Measurements from ENCODE around the gene RHEX. TPM values are rescaled to one million over a fixed set of nuclear protein-coding genes. Genes with fewer than 3 reads are reported as not detected.
"Not testable (repeated sequence)": the region's sequence is repeated elsewhere in the genome, so short reads cannot be mapped to it uniquely, and the experiment has no call there.

RHEX gene
- total and polyA plus RNA-seq, 2 of the 13 experiments (the other 11 are each of a cell fraction or from before 2014, with no cell fraction given): 1.4 to 2.7 TPM

GRCh38 chr1:206055639-206056323, 2.8 kb downstream of the RHEX start:
- POLR2A ChIA-PET: interaction anchor here (0.6 to 1.7 kb wide), 7 partner anchors 11 to 795 kb away, joined by 3 to 5 read pairs (median 4); no protein-coding TSS in a partner anchor
- peak overlapping the region; percentile 86 for H3K27ac ChIP-seq (ENCODE audit: extremely low read length, insufficient read depth, low read length)
- FAIRE-seq: peak; percentile 54
- TF ChIP-seq MIXL1 (CRISPR knock-in tag; IDR thresholded peaks at IDR 0.05): peak; percentile 80
- TF ChIP-seq ZNF281 (CRISPR knock-in tag; IDR thresholded peaks at IDR 0.05; ENCODE audit: borderline replicate concordance): peak; percentile 63; the same call in 1 of the 2 replicates
- TF ChIP-seq ZBTB38 (CRISPR knock-in tag; IDR thresholded peaks at IDR 0.05): peak; percentile 73; the same call in 1 of the 2 replicates
- TF ChIP-seq ZNF652 (CRISPR knock-in tag; IDR thresholded peaks at IDR 0.05; ENCODE audit: borderline replicate concordance, low read depth): peak; percentile 53; the same call in 1 of the 2 replicates
- TF ChIP-seq ZNF142 (CRISPR knock-in tag; IDR thresholded peaks at IDR 0.05): peak; percentile 87
- peak; percentile 86; the same call in 1 of the 2 replicates for TF ChIP-seq WIZ (CRISPR knock-in tag; IDR thresholded peaks at IDR 0.05)
- TF ChIP-seq LCORL, SOX6 (IDR thresholded peaks at IDR 0.05): not testable (repeated sequence)
- TF ChIP-seq LCORL (CRISPR knock-in tag; IDR thresholded peaks at IDR 0.05): peak; percentile 89
- peak; percentile 77 for TF ChIP-seq TEAD3 (CRISPR knock-in tag; optimal IDR thresholded peaks at IDR 0.05; ENCODE audit: borderline replicate concordance)
- TF ChIP-seq DR1 (CRISPR knock-in tag; IDR thresholded peaks at IDR 0.05): peak; percentile 17; the same call in 1 of the 2 replicates
- TF ChIP-seq FOXC1 (CRISPR knock-in tag; IDR thresholded peaks at IDR 0.05; ENCODE audit: borderline replicate concordance): peak; percentile 52; the same call in 1 of the 2 replicates
- TF ChIP-seq HDAC2 (CRISPR knock-in tag; IDR thresholded peaks at IDR 0.05): peak; percentile 87; the same call in 1 of the 2 replicates
- peak; percentile 92 for TF ChIP-seq SOX6 (CRISPR knock-in tag; IDR thresholded peaks at IDR 0.05)
- peak; percentile 73; the same call in 1 of the 2 replicates for TF ChIP-seq ZNF414 (CRISPR knock-in tag; IDR thresholded peaks at IDR 0.05)
- peak; percentile 58; the same call in 1 of the 2 replicates for TF ChIP-seq ZNF205 (CRISPR knock-in tag; IDR thresholded peaks at IDR 0.05)

More at GRCh38 chr1:206055639-206056323, 2.8 kb downstream of the RHEX start:
- Histone ChIP-seq H3K4me1 (ENCODE audit: insufficient read depth, low read length) (peaks cover 62% of the 10 kb centered on the region), H3K36me3 (replicated peaks in 1 of 2; ENCODE audit: control insufficient read depth in 1 of 2, insufficient read depth in 2 of 2, low read length in 2 of 2) (peaks cover 4 to 18% of the 10 kb centered on the region in 2 experiments), H3K79me2 (ENCODE audit: insufficient read depth, low read length) (peaks cover 49% of the 10 kb centered on the region), H2AFZ (ENCODE audit: low read length) (peak overlapping the region; percentile 2), H3K9ac (ENCODE audit: insufficient read depth, low read depth, low read length) (peak overlapping the region; percentile 42), H3K4me3 (replicated peaks in 1 of 3; ENCODE audit: insufficient read depth in 1 of 3, low read depth in 2 of 3, low read length in 3 of 3) (peak overlapping the region; percentile 40 to 54 (median 54); a peak in 5 of 6 replicates), H3K4me2 (ENCODE audit: low read depth, low read length) (peak overlapping the region; percentile 78)
- peak; percentile 94 for DNase-seq (ENCODE audit: low spot score)
- BruUV-seq (replicated peaks); H3K9me3 ChIP-seq (ENCODE audit: low read length); ATAC-seq; H4K20me1 ChIP-seq (ENCODE audit: insufficient read depth, low read length); CTCF ChIA-PET (ENCODE audit: low intra/inter-chr PET ratio, low total read pairs); in situ Hi-C loops (cut with HindIII; ENCODE audit: extremely low pct_ligation_motif_present, low pct_unique_long_range_greater_than_20kb); H3K27me3 ChIP-seq (ENCODE audit: control insufficient read depth in 1 of 2, insufficient read depth in 2 of 2, low read length in 2 of 2): not testable (repeated sequence)
- intact Hi-C loops (cut with micrococcal nuclease; ENCODE audit: unreplicated experiment): loop anchor here (1.0 to 2.0 kb wide), 2 partner anchors 25 to 51 kb away; no protein-coding TSS in a partner anchor
- WGBS (ENCODE audit: low lambda C conversion rate): 7% methylated on average over 8 of the region's 8 CpGs

Data from HepG2 (cell line).